Peyer's patch (tissue), 4 donors: ENCODE data around the gene TBX1. TPM values are rescaled to one million over a fixed set of nuclear protein-coding genes. Genes with fewer than 3 reads are reported as not detected.

Source experiments
- DNase-seq, 3 donors: peaks; one replicate each; pipeline ENCODE4 v3.0.0-alpha.2; 2017 to 2019
- H3K27ac ChIP-seq, 4 donors: fragments of 200-600 bp; sonication (generic); one replicate each; pipeline ENCODE4 v1.5.1; 2016 to 2019
- H3K27me3 ChIP-seq, 2 donors: fragments of 200-600 bp; sonication (generic); one replicate each; pipeline ENCODE4 v1.5.1; 2019
- H3K36me3 ChIP-seq, 3 donors: fragments of 200-600 bp; sonication (generic); one replicate each; pipeline ENCODE4 v1.5.1; 2016 to 2019
- H3K4me1 ChIP-seq, 4 donors: fragments of 200-600 bp; sonication (generic); one replicate each; pipeline ENCODE4 v1.5.1; 2016 to 2019
- H3K4me3 ChIP-seq, 4 donors: fragments of 200-600 bp; sonication (generic); 1 replicate in 3 of 4; 2 replicates in 1 of 4; pipeline ENCODE4 v1.5.1; 2016 to 2019; ENCODE audit warnings: mild to moderate bottlenecking in 1 of 4
- H3K9me3 ChIP-seq, 4 donors: fragments of 200-600 bp; sonication (generic); one replicate each; pipeline ENCODE4 v1.5.1; 2016 to 2019; ENCODE audit warnings: mild to moderate bottlenecking in 1 of 4
- POLR2A ChIP-seq, 2 donors: fragments of 450-650 bp; IDR thresholded peaks; one replicate each; pipeline ENCODE4 v1.5.1; 2017; ENCODE audit warnings: antibody characterized with exemption in 2 of 2, mild to moderate bottlenecking in 2 of 2, moderate library complexity in 2 of 2
- total RNA-seq, 4 donors: library from RNA; depleted of rRNA; stranded (reverse); fragments of >200 nt; gene quantifications; one replicate each; pipeline ENCODE4 v1.1.0, GENCODE V29; 2016
- TF ChIP-seq, protein P1 (sequence below), 6 experiments: fragments of 450-650 bp in 4 of 6; fragments of 200-600 bp in 2 of 6; sonication (generic) in 1 of 6; IDR thresholded peaks; one replicate each; pipeline ENCODE4 v1.5.1; 2017 to 2019; ENCODE audit warnings: antibody characterized with exemption in 6 of 6, mild to moderate bottlenecking in 3 of 6, moderate library complexity in 1 of 6

TBX1 gene
- total RNA-seq, 4 donors from 2014 or later = 0.70 to 4.1 (median 1.1) TPM; not detected in 1

DNA sequence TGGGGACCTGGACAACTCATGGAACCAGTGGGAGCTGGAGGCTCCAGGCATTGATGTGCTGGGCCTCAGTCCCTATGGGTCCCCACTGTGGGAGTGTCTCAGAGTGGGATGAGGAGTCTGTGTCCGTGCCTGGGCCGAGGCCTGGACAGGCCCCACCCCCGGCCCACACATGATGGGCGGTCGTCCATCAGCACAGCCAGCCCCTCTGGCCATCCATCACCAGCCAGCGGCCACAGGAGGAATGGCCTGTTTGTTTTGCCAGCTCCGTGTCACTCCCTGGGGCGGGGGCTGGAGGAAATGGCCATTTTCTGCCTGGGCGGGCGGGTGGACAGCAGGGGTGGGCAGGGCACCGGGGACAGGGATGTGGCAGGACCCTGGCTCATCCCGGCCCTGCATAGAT is 13.0 kb upstream of the TBX1 start:
- TF ChIP-seq, protein P1, sequence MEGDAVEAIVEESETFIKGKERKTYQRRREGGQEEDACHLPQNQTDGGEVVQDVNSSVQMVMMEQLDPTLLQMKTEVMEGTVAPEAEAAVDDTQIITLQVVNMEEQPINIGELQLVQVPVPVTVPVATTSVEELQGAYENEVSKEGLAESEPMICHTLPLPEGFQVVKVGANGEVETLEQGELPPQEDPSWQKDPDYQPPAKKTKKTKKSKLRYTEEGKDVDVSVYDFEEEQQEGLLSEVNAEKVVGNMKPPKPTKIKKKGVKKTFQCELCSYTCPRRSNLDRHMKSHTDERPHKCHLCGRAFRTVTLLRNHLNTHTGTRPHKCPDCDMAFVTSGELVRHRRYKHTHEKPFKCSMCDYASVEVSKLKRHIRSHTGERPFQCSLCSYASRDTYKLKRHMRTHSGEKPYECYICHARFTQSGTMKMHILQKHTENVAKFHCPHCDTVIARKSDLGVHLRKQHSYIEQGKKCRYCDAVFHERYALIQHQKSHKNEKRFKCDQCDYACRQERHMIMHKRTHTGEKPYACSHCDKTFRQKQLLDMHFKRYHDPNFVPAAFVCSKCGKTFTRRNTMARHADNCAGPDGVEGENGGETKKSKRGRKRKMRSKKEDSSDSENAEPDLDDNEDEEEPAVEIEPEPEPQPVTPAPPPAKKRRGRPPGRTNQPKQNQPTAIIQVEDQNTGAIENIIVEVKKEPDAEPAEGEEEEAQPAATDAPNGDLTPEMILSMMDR (IDR thresholded peaks at IDR 0.05) = no peak
- no peak for TF ChIP-seq POLR2A (IDR thresholded peaks at IDR 0.05)
- H3K4me3 ChIP-seq = no peak overlapping the region
- H3K27ac ChIP-seq = no peak overlapping the region
- DNase-seq = no peak
- no peaks in the 10 kb centered on the region for H3K36me3 ChIP-seq
- no peaks in the 10 kb centered on the region for H3K9me3 ChIP-seq
- no peaks in the 10 kb centered on the region for H3K4me1 ChIP-seq
- H3K27me3 ChIP-seq = no peaks in the 10 kb centered on the region

DNA sequence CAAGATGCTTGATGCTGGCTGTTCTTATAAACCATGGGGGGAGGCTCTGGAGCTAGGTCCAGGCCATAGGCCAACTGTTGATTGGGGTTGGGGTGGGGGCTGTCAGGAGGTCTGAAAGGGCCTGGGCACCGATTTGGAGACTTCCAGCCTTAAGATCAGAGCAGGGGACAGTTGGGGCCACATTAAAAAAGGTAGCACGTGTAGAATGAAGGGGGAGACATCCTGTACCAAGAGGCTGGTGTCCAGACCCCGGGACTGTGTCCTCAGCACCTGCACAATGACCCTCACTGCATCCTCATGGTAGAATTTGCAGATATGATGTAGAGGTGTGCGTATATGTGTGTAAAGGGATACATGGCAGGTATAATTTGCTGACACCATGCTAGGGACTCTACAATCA is 12.4 kb upstream of the TBX1 start:
- TF ChIP-seq, protein P1 (IDR thresholded peaks at IDR 0.05) = no peak
- TF ChIP-seq POLR2A (IDR thresholded peaks at IDR 0.05) = no peak
- no peaks in the 10 kb centered on the region for H3K36me3 ChIP-seq

DNA sequence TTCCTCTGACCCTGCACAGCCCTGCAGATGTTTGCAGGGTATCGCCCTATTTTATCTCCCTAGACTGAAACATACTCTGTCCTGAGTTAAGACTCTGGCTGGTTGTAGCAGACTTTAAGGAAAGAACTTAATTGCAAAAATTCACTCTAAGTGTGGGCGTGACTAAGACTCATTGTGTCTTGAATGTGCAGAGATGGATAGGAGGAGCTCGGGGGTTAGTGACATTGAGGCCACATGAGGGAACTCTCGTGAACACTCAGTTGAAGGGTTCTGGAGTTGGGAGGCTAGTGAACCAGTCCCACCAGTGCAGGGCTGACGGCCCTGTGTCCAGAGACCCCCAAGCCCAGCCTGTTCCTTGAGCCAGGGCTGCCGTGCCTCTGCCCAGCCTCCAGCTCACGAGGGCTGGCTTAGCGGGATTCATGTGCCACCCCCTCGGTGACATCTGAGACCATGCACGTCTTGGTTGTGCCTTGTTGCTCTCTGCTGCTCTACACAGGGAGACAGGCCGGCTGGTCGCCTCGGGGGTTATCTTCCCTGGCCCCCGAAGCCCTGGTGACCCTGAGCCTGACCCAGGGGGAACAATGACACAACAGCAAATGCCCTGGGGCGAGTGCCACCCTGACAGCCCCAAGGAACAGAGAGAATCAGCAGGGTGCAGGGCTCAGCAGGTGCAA is 11.4 kb upstream of the TBX1 start:
- TF ChIP-seq, protein P1 (IDR thresholded peaks at IDR 0.05) = no peak
- no peak for TF ChIP-seq POLR2A (IDR thresholded peaks at IDR 0.05)
- no peak overlapping the region for H3K27ac ChIP-seq
- no peaks in the 10 kb centered on the region for H3K4me1 ChIP-seq
- no peaks in the 10 kb centered on the region for H3K27me3 ChIP-seq
- H3K9me3 ChIP-seq = no peaks in the 10 kb centered on the region
- DNase-seq = no peak
- no peak overlapping the region for H3K4me3 ChIP-seq
- no peaks in the 10 kb centered on the region for H3K36me3 ChIP-seq

More for the DNA sequence above, 12.4 kb upstream of the TBX1 start:
- H3K9me3 ChIP-seq = no peaks in the 10 kb centered on the region
- no peaks in the 10 kb centered on the region for H3K27me3 ChIP-seq
- DNase-seq = no peak
- H3K4me3 ChIP-seq = no peak overlapping the region
- no peak overlapping the region for H3K27ac ChIP-seq
- no peaks in the 10 kb centered on the region for H3K4me1 ChIP-seq

DNA sequence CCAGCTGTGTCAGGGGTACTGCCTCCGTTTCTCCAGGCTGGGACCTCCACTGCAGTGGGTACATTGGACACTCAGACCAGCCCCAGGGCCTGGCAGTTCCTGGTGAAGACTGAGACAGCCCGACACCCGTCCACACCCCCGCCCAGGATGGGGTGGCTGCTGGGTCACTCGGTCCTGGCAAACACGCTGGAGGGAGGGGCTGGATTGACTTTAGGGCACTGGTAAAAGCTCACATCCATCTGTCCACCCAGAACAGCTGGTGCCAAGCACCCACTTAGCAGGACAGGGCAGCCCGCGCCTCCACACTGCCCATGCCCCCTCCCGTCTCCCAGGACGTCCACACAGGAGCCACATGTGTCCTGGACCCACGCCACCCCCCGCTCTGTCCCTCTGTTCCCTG is 10.7 kb upstream of the TBX1 start:
- Histone ChIP-seq H3K27ac (no peak overlapping the region), H3K36me3 (no peaks in the 10 kb centered on the region), H3K27me3 (peaks cover 0 to 7% of the 10 kb centered on the region in 2 donors), H3K4me1 (peaks cover 0 to 2% (median 0%) of the 10 kb centered on the region in 4 donors), H3K9me3 (no peaks in the 10 kb centered on the region), H3K4me3 (no peak overlapping the region)
- DNase-seq = no peak
- no peak for TF ChIP-seq POLR2A (IDR thresholded peaks at IDR 0.05)
- TF ChIP-seq, protein P1 (IDR thresholded peaks at IDR 0.05) = no peak

DNA sequence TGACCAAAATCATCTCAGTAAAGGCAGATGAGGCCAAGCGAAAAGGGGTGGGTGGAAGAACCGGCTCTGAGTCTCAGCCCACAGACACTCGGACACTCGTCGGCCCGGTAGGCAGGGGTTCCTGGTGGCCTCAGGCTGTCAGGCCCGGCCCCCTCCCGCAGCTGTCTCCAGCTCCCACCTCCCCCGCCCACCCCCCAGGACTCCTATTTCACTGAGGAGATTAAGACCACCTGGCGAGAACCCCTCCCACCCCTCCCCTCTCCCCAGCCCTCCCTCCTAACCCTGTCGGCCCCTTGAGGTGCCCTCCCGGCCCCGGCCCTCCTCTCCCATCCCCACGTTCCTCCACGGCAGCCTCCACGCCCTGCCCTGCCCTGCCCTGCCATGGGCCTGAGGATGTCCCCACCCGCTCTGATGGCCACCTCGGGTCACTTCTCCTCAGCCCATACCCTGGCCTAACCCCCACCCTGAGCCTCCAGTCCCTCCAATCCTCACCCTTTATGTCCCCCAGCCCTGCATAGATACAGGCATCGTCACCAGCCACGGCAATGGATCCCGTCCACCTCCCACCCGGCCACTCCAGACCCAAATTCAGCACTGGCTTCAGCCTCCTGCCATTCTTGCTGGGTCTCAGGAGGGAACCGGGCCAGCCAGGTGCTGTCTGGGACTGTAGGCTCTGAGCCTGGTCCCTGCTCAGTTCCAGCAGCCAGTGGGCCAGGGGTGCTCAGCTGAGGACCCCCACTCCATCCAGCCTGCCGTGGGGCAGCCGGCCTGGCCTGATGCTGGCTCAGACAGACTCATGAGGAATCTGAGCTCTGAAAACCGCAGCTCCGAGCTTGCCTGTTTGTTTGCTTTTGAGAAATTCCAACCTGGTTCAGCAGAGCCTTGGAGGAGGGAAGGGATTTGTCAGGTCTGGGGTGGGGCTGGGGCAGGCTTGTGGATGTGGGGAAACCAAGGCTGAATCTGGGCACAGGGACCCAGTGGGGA is 9.8 kb upstream of the TBX1 start:
- Histone ChIP-seq H3K27me3 (peaks cover 0 to 13% of the 10 kb centered on the region in 2 donors), H3K4me3 (no peak overlapping the region), H3K9me3 (no peaks in the 10 kb centered on the region), H3K4me1 (peaks cover 0 to 12% (median 4%) of the 10 kb centered on the region in 4 donors), H3K36me3 (no peaks in the 10 kb centered on the region), H3K27ac (no peak overlapping the region)
- DNase-seq = no peak
- TF ChIP-seq, protein P1 (IDR thresholded peaks at IDR 0.05) = no peak
- TF ChIP-seq POLR2A (IDR thresholded peaks at IDR 0.05) = no peak
